ENCODE data around the gene OR4N5.
"Not testable (repeated sequence)": the region's sequence is repeated elsewhere in the genome, so short reads cannot be mapped to it uniquely, and the experiment has no call there.

OR4N5 gene

DNA sequence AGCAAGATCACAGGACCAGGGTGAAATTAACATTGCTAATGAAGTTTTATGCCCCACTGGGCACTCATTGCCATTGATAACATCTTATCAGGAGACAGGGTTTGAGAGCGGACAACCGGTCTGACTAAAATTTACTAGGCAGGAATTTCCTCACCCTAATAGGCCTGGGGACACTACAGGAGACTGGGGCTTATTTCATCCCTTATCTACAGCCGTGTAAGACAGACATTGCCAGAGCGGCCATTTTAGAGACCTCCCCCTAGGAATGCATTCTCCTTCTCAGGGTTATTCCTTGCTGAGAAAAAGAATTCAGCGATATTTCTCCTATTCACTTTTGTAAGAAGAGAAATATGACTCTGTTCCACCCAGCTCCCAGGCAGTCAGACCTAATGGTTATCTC lies 19.8 kb upstream of the OR4N5 start:
- no peaks in the 10 kb centered on the region for H3K4me1 ChIP-seq (ENCODE audit: insufficient read depth, insufficient read length)
- H3K4me3 ChIP-seq (ENCODE audit: insufficient read length, low read depth): no peak overlapping the region
- no peak for TF ChIP-seq ZNF274 (IDR thresholded peaks at IDR 0.05; ENCODE audit: low read depth, low read length)
- no peak for TF ChIP-seq YY1 (IDR thresholded peaks at IDR 0.05; ENCODE audit: insufficient read depth, insufficient read length)
- no peak for TF ChIP-seq SUZ12 (IDR thresholded peaks at IDR 0.05; ENCODE audit: extremely low read depth, insufficient read depth, insufficient read length)
- H3K9ac ChIP-seq (ENCODE audit: insufficient read length, low read depth): no peak overlapping the region
- no peaks in the 10 kb centered on the region for H3K27me3 ChIP-seq (ENCODE audit: insufficient read depth, insufficient read length)
- no peak for DNase-seq (ENCODE audit: low read depth, low spot score)
- H3K36me3 ChIP-seq (ENCODE audit: insufficient read depth, insufficient read length, low read length): no peaks in the 10 kb centered on the region
- peaks cover 20% of the 10 kb centered on the region; the same call in 1 of the 2 replicates for H3K9me3 ChIP-seq (ENCODE audit: insufficient read depth, low read length)

DNA sequence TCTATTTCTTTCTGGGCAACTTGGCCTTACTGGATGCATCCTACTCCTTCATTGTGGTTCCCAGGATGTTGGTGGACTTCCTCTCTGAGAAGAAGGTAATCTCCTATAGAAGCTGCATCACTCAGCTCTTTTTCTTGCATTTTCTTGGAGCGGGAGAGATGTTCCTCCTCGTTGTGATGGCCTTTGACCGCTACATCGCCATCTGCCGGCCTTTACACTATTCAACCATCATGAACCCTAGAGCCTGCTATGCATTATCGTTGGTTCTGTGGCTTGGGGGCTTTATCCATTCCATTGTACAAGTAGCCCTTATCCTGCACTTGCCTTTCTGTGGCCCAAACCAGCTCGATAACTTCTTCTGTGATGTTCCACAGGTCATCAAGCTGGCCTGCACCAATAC lies 5.3 kb downstream of the OR4N5 start:
- Histone ChIP-seq H3K9ac (ENCODE audit: insufficient read length, low read depth) (no peak overlapping the region), H3K27me3 (ENCODE audit: insufficient read depth, insufficient read length) (no peaks in the 10 kb centered on the region), H3K36me3 (ENCODE audit: insufficient read depth, insufficient read length, low read length) (no peaks in the 10 kb centered on the region), H3K9me3 (ENCODE audit: insufficient read depth, low read length) (no peaks in the 10 kb centered on the region), H3K4me3 (ENCODE audit: insufficient read length, low read depth) (no peak overlapping the region), H3K4me1 (ENCODE audit: insufficient read depth, insufficient read length) (no peaks in the 10 kb centered on the region)
- TF ChIP-seq YY1 (IDR thresholded peaks at IDR 0.05; ENCODE audit: insufficient read depth, insufficient read length): no peak
- TF ChIP-seq SUZ12 (IDR thresholded peaks at IDR 0.05; ENCODE audit: extremely low read depth, insufficient read depth, insufficient read length): no peak
- TF ChIP-seq ZNF274 (IDR thresholded peaks at IDR 0.05; ENCODE audit: low read depth, low read length): no peak
- peak; percentile 5 for DNase-seq (ENCODE audit: low read depth, low spot score)

DNA sequence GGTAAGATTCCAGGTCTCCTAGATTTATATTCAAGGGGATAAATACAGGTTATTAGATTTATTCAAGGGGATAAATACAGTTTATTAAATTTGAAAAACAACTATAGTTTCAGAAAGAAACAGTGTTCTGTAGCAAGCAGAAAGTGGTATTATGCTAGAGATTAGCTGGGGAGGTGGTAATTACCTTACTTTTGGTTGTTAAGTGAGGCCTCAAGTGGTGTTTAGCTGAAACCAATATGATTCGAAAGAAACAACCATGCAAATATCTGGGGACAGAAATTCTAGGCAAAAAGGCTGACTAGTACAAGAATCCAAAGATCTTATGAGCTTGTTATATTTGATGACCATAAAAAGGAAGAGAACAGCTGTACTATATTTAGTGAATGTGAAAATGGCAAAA lies 6.2 kb downstream of the OR4N5 start:
- no peak overlapping the region for H3K4me3 ChIP-seq (ENCODE audit: insufficient read length, low read depth)
- H3K4me1 ChIP-seq (ENCODE audit: insufficient read depth, insufficient read length): no peaks in the 10 kb centered on the region
- DNase-seq (ENCODE audit: low read depth, low spot score): no peak
- H3K9ac ChIP-seq (ENCODE audit: insufficient read length, low read depth): no peak overlapping the region
- no peaks in the 10 kb centered on the region for H3K27me3 ChIP-seq (ENCODE audit: insufficient read depth, insufficient read length)
- no peaks in the 10 kb centered on the region for H3K9me3 ChIP-seq (ENCODE audit: insufficient read depth, low read length)
- H3K36me3 ChIP-seq (ENCODE audit: insufficient read depth, insufficient read length, low read length): no peaks in the 10 kb centered on the region
- TF ChIP-seq SUZ12 (IDR thresholded peaks at IDR 0.05; ENCODE audit: extremely low read depth, insufficient read depth, insufficient read length): no peak
- no peak for TF ChIP-seq YY1 (IDR thresholded peaks at IDR 0.05; ENCODE audit: insufficient read depth, insufficient read length)
- TF ChIP-seq ZNF274 (IDR thresholded peaks at IDR 0.05; ENCODE audit: low read depth, low read length): no peak

DNA sequence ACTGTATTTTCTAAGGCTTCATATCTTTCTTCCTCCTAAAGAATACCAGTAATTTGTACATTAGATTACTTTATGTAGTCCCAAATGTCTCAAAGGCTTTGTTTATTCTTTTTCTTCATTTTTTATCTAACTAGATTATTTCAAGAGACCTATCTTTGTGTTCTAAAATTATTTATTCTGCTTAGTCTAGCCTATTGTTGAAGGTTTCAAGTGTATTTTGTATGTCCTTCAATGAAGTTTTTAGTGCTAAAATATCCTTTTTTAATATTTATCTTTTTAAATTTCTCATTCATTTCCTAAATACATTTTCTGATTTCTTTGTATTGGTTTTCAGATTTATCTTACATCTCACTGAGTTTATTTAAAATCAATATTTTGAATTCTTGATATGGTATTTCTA lies 25.8 kb downstream of the OR4N5 start:
- Histone ChIP-seq H3K27me3 (ENCODE audit: insufficient read depth, insufficient read length) (no peaks in the 10 kb centered on the region), H3K9ac (ENCODE audit: insufficient read length, low read depth) (no peak overlapping the region), H3K9me3 (ENCODE audit: insufficient read depth, low read length) (no peaks in the 10 kb centered on the region), H3K4me3 (ENCODE audit: insufficient read length, low read depth) (no peak overlapping the region), H3K36me3 (ENCODE audit: insufficient read depth, insufficient read length, low read length) (no peaks in the 10 kb centered on the region), H3K4me1 (ENCODE audit: insufficient read depth, insufficient read length) (no peaks in the 10 kb centered on the region)
- TF ChIP-seq SUZ12 (IDR thresholded peaks at IDR 0.05; ENCODE audit: extremely low read depth, insufficient read depth, insufficient read length) (no peak), ZNF274 (IDR thresholded peaks at IDR 0.05; ENCODE audit: low read depth, low read length) (no peak), YY1 (IDR thresholded peaks at IDR 0.05; ENCODE audit: insufficient read depth, insufficient read length) (no peak)
- no peak for DNase-seq (ENCODE audit: low read depth, low spot score)

DNA sequence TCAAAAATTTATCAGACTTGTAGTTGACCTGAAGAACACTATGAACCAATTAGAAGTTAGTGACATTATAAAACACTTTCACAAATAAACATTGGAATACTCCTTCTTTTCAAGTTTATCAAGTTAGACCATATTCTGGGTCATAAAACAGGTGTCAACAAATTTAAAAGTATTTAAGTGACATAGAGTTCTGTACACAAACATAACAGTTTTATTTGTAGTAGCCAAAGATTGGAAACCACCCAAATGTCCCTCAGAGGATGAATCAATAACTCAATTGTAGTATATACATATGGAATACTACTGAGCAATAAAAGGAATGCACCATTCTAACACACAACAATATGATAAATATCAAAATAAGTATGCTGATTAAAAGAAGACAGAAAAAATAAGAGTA lies 28.5 kb downstream of the OR4N5 start:
- Histone ChIP-seq H3K36me3 (ENCODE audit: insufficient read depth, insufficient read length, low read length) (no peaks in the 10 kb centered on the region), H3K9me3 (ENCODE audit: insufficient read depth, low read length) (no peaks in the 10 kb centered on the region), H3K27me3 (ENCODE audit: insufficient read depth, insufficient read length) (no peaks in the 10 kb centered on the region)

DNA sequence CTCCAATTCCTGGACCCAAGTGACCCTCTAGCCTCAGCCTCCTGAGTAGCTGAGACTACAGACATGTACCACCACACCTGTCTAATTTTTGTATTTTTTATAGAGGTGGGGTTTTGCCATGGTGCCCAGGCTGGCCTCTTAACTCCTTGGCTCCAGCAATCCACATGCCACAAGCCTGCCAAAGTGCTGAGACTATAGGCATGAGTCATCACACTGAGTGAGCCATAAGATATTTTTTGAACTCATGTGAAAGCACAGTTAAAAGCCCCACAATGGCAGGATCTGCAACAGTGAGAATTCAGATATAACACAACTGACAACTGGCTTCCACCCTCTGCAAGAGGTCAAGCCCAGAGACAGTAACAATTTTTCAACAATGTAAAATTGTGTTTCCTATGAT lies 31.2 kb downstream of the OR4N5 start:
- H3K4me3 ChIP-seq (ENCODE audit: insufficient read length, low read depth); H3K9me3 ChIP-seq (ENCODE audit: insufficient read depth, low read length); H3K36me3 ChIP-seq (ENCODE audit: insufficient read depth, insufficient read length, low read length); H3K9ac ChIP-seq (ENCODE audit: insufficient read length, low read depth); H3K27me3 ChIP-seq (ENCODE audit: insufficient read depth, insufficient read length); H3K4me1 ChIP-seq (ENCODE audit: insufficient read depth, insufficient read length); DNase-seq (ENCODE audit: low read depth, low spot score): not testable (repeated sequence)

More for the DNA sequence above, 28.5 kb downstream of the OR4N5 start:
- TF ChIP-seq SUZ12 (IDR thresholded peaks at IDR 0.05; ENCODE audit: extremely low read depth, insufficient read depth, insufficient read length) (no peak), YY1 (IDR thresholded peaks at IDR 0.05; ENCODE audit: insufficient read depth, insufficient read length) (no peak), ZNF274 (IDR thresholded peaks at IDR 0.05; ENCODE audit: low read depth, low read length) (no peak)
- Histone ChIP-seq H3K9ac (ENCODE audit: insufficient read length, low read depth) (no peak overlapping the region), H3K4me1 (ENCODE audit: insufficient read depth, insufficient read length) (no peaks in the 10 kb centered on the region), H3K4me3 (ENCODE audit: insufficient read length, low read depth) (no peak overlapping the region)
- no peak for DNase-seq (ENCODE audit: low read depth, low spot score)

DNA sequence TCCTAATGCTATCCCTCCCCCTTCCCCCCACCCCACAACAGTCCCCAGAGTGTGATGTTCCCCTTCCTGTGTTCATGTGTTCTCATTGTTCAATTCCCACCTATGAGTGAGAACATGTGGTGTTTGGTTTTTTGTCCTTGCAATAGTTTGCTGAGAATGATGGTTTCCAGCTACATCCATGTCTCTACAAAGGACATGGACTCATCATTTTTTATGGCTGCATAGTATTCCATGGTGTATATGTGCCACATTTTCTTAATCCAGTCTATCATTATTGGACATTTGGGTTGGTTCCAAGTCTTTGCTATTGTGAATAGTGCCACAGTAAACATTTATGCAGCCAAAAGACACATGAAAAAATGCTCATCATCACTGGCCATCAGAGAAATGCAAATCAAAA lies 35.6 kb downstream of the OR4N5 start:
- H3K4me1 ChIP-seq (ENCODE audit: insufficient read depth, insufficient read length); H3K4me3 ChIP-seq (ENCODE audit: insufficient read length, low read depth); H3K9me3 ChIP-seq (ENCODE audit: insufficient read depth, low read length); H3K36me3 ChIP-seq (ENCODE audit: insufficient read depth, insufficient read length, low read length); H3K9ac ChIP-seq (ENCODE audit: insufficient read length, low read depth); H3K27me3 ChIP-seq (ENCODE audit: insufficient read depth, insufficient read length); DNase-seq (ENCODE audit: low read depth, low spot score): not testable (repeated sequence)

DNA sequence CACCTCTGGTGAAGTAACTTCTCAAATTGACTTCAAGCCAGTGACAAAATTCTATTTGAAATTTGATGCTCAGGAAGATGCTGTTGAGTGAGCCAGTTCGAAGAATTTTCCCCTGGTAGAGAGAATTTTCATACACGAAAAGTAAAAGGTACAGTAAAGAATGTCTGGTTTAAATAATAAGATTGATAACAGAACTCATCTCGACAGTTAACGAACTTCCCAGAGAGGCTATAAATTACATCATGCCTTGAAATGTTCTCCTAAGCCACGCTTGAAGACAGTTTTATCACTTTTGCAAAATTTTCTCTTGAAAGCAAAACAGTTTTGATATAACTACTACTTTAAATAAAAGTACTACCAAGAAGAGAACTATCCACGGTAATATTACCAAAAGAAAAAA lies 37.7 kb downstream of the OR4N5 start:
- Histone ChIP-seq H3K4me1 (ENCODE audit: insufficient read depth, insufficient read length) (no peaks in the 10 kb centered on the region), H3K9me3 (ENCODE audit: insufficient read depth, low read length) (no peaks in the 10 kb centered on the region), H3K4me3 (ENCODE audit: insufficient read length, low read depth) (no peak overlapping the region), H3K27me3 (ENCODE audit: insufficient read depth, insufficient read length) (no peaks in the 10 kb centered on the region), H3K9ac (ENCODE audit: insufficient read length, low read depth) (no peak overlapping the region), H3K36me3 (ENCODE audit: insufficient read depth, insufficient read length, low read length) (no peaks in the 10 kb centered on the region)
- DNase-seq (ENCODE audit: low read depth, low spot score): no peak
- no peak for TF ChIP-seq SUZ12 (IDR thresholded peaks at IDR 0.05; ENCODE audit: extremely low read depth, insufficient read depth, insufficient read length)
- no peak for TF ChIP-seq ZNF274 (IDR thresholded peaks at IDR 0.05; ENCODE audit: low read depth, low read length)
- no peak for TF ChIP-seq YY1 (IDR thresholded peaks at IDR 0.05; ENCODE audit: insufficient read depth, insufficient read length)

All from NT2/D1 (cell line).